ENCODE data around the gene GALNT10. TPM values are rescaled to one million over a fixed set of nuclear protein-coding genes. Genes with fewer than 3 reads are reported as not detected.

GALNT10 gene
- total and polyA plus RNA-seq, 12 donors, result 3.1 to 19.0 (median 11.7) TPM

DNA sequence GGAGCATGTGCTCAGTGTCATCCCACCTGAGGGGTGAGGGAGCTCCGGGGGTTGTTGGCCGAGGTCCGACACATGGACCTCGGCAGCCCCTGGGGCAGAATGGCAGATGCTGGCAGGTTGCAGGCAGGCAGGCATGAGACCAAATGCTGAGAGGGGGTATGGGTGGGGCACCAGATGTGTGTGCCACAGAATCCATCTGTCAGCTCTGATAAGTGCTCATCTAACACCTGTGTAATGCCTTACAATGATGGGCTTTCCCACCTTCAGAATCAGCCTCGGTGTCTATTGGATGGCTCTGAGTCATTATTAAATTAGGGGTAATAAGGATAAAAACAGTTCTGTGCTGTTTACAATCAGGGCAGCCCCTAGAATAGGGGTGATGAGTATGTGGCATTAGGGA is 182.1 kb downstream of the GALNT10 start:
- 90 to 92% methylated on average over 5 of the region's 5 CpGs for WGBS, 2 donors
- Histone ChIP-seq H3K4me3 (no peak overlapping the region), H3K4me1 (peaks cover 2 to 48% (median 40%) of the 10 kb centered on the region in 9 donors), H3K36me3 (peaks cover 0 to 23% (median 0%) of the 10 kb centered on the region in 9 donors), H3K27me3 (no peaks in the 10 kb centered on the region), H3K27ac (no peak overlapping the region), H3K9me3 (no peaks in the 10 kb centered on the region)
- TF ChIP-seq, protein P1, sequence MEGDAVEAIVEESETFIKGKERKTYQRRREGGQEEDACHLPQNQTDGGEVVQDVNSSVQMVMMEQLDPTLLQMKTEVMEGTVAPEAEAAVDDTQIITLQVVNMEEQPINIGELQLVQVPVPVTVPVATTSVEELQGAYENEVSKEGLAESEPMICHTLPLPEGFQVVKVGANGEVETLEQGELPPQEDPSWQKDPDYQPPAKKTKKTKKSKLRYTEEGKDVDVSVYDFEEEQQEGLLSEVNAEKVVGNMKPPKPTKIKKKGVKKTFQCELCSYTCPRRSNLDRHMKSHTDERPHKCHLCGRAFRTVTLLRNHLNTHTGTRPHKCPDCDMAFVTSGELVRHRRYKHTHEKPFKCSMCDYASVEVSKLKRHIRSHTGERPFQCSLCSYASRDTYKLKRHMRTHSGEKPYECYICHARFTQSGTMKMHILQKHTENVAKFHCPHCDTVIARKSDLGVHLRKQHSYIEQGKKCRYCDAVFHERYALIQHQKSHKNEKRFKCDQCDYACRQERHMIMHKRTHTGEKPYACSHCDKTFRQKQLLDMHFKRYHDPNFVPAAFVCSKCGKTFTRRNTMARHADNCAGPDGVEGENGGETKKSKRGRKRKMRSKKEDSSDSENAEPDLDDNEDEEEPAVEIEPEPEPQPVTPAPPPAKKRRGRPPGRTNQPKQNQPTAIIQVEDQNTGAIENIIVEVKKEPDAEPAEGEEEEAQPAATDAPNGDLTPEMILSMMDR (IDR thresholded peaks at IDR 0.05), result no peak
- ATAC-seq (no peak), DNase-seq (no peak)
- intact Hi-C loops (cut with DNase I), result loop anchor here in 2 of 10 donors (2.0 to 10.0 kb wide), 2 partner anchors 20 to 88 kb away; no protein-coding TSS in a partner anchor

DNA sequence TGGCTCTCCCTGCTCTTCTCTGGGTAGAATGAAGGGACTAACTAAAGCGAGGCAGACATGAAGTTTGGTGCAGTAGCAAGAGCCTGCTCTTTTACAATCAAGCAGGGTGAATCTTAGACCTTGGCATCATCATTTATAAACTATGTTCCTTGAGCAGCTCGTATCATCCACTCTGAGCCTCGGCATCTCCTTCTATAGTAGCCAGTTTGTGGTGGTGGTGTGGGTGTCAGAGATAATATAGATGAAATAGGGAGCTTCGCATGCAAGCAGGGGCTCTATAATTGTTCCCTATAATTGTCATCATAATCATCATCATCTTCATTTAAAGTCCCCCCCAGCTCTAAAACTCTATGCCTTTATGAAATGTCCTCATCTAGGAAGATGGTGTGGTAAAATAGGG is 182.8 kb downstream of the GALNT10 start:
- H3K27ac ChIP-seq, result no peak overlapping the region
- no peaks in the 10 kb centered on the region for H3K27me3 ChIP-seq
- H3K36me3 ChIP-seq, result peaks cover 0 to 30% (median 0%) of the 10 kb centered on the region in 9 donors
- ATAC-seq (no peak), DNase-seq (no peak)
- 97% methylated on average over 4 of the region's 4 CpGs for WGBS, 2 donors
- TF ChIP-seq, protein P1 (IDR thresholded peaks at IDR 0.05), result no peak
- no peak overlapping the region for H3K4me3 ChIP-seq
- H3K4me1 ChIP-seq, result peaks cover 2 to 41% (median 33%) of the 10 kb centered on the region in 9 donors
- intact Hi-C loops (cut with DNase I), result loop anchor here in 2 of 10 donors (2.0 to 10.0 kb wide), 2 partner anchors 19 to 89 kb away; no protein-coding TSS in a partner anchor
- H3K9me3 ChIP-seq, result no peaks in the 10 kb centered on the region

DNA sequence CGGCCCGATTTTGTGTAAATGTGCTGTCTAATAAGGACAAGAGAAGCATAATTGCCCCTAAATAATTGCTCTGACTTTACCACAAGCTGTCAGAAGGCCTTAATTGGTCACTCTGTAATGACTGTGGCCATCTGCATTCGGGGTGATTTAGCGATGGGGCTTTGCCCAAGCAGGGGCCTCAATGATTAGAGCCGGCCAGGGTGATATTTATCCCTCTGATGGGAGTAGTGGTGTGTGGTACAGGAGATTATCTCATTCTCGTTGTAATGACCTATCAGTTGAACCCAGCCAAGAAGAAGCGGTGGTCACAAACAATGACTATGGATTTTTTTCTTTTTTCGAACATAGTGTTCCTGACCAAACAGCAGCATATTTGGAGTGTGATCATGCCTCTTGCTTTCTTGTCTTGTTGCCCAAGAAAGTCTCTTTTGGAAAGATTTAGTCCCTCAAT is 183.2 kb downstream of the GALNT10 start:
- WGBS, 2 donors, result 89 to 93% methylated on average over 8 of the region's 8 CpGs
- Histone ChIP-seq H3K4me1 (peaks cover 2 to 37% (median 29%) of the 10 kb centered on the region in 9 donors), H3K27me3 (no peaks in the 10 kb centered on the region), H3K4me3 (no peak overlapping the region), H3K36me3 (peaks cover 0 to 34% (median 0%) of the 10 kb centered on the region in 9 donors), H3K27ac (no peak overlapping the region), H3K9me3 (no peaks in the 10 kb centered on the region)
- DNase-seq (no peak), ATAC-seq (no peak)
- TF ChIP-seq, protein P1 (IDR thresholded peaks at IDR 0.05), result no peak
- intact Hi-C loops (cut with DNase I), result loop anchor here in 2 of 10 donors (2.0 to 10.0 kb wide), 2 partner anchors 19 to 89 kb away; no protein-coding TSS in a partner anchor

DNA sequence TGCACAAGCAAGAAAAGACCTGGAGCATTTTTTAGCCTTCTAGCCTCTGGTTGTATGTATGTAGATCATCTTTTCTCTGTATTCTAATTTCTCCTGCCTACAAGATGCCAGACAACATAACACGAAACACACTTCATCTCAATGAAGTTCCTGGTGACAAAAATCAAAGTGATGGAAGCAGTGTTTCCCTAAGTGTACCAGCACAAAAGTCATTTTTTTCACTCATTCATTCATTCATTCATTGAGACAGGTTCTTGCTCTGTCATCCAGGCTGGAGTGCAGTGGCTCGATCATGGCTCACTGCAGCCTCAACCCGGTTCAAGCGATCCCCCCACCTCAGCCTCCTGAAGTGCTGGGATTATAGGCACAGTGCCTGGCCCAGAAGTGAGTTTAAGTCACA is 183.7 kb downstream of the GALNT10 start:
- H3K27me3 ChIP-seq, result no peaks in the 10 kb centered on the region
- H3K4me3 ChIP-seq, result no peak overlapping the region
- peaks cover 0 to 39% (median 0%) of the 10 kb centered on the region in 9 donors for H3K36me3 ChIP-seq
- H3K9me3 ChIP-seq, result no peaks in the 10 kb centered on the region
- no peak for DNase-seq
- 96 to 98% methylated on average over 4 of the region's 4 CpGs for WGBS, 2 donors
- H3K27ac ChIP-seq, result no peak overlapping the region
- H3K4me1 ChIP-seq, result peaks cover 2 to 33% (median 25%) of the 10 kb centered on the region in 9 donors
- TF ChIP-seq, protein P1 (IDR thresholded peaks at IDR 0.05), result no peak
- intact Hi-C loops (cut with DNase I), result loop anchor here in 1 of 10 donors (10.0 kb wide), 1 partner anchor 89 kb away; no protein-coding TSS in a partner anchor
- ATAC-seq, result no peak

Measured in heart right ventricle (tissue), 16 donors.